ENCODE results near the gene ALK. TPM values are rescaled to one million over a fixed set of nuclear protein-coding genes. Genes with fewer than 3 reads are reported as not detected.

The ALK gene
- total and polyA plus RNA-seq, 2 donors (not counting 1 experiment from before 2014, with no cell fraction given) = not detected

DNA sequence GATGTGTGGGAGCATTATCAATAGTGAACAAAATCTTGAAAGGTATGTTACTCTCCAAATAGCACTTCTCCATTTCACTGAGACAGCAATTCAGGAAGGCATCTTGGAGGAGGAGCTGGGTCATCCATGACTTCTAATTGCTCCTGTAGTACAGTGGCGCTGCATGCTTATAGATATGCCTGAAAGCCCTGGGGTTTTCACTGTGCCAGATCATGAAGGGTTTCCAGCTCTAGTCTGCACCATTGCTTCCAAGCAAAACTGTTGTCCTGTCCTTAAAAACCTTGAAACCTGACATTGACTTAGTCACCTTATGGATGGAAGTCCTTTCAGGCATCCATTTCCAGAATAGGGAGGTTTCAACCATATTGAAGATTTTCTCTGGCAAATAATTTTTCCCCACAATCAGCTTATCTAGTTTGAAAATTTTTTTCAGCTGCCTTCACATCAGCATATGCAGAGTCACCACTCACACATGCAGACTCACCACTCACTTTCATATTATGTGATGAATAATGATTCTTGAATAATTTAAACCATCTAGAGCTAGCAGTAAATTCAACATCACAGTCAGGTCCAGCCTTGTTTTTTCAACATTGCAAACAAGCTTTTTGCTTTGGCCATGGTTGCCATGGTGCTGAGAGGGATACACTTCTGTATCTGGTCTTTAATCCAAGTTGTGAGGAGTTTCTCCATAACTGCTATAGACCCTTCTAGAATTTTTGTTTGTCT is 509.0 kb downstream of the ALK start:
- no peaks in the 10 kb centered on the region for H3K36me3 ChIP-seq (replicated peaks in 1 of 2; ENCODE audit: control extremely low read depth in 1 of 2, control insufficient read depth in 1 of 2, extremely low read depth in 1 of 2, insufficient read depth in 2 of 2, low read length in 1 of 2)
- ChIA-PET CTCF (no interaction called here), POLR2A (no interaction called here)
- intact Hi-C loops (cut with micrococcal nuclease) = no loop called here
- no peaks in the 10 kb centered on the region for H3K27me3 ChIP-seq (replicated peaks in 1 of 4; ENCODE audit: control extremely low read depth in 1 of 4, control insufficient read depth in 3 of 4, insufficient read depth in 4 of 4, low read length in 3 of 4)
- WGBS (ENCODE audit: insufficient coverage) = 100% methylated on average over 1 of the region's 1 CpG
- H3K9me3 Mint-ChIP-seq (ENCODE audit: insufficient read depth) = no peaks in the 10 kb centered on the region
- no peaks in the 10 kb centered on the region for H3K4me1 Mint-ChIP-seq
- peaks cover 9% of the 10 kb centered on the region for H3K27me3 Mint-ChIP-seq
- no peak for ATAC-seq (ENCODE audit: low read depth)
- H3K4me2 ChIP-seq (replicated peaks; ENCODE audit: low read depth, low read length, poor library complexity, severe bottlenecking) = no peak overlapping the region
- peaks cover 0 to 2% (median 0%) of the 10 kb centered on the region in 3 donors for H3K9me3 ChIP-seq (ENCODE audit: control extremely low read depth in 1 of 3, control insufficient read depth in 2 of 3, insufficient read depth in 1 of 3, low read length in 2 of 3)
- no peak overlapping the region for H3K4me3 Mint-ChIP-seq
- no peaks in the 10 kb centered on the region for H3K4me1 ChIP-seq (ENCODE audit: control insufficient read depth in 2 of 2, insufficient read depth in 2 of 2, low read length in 2 of 2)
- H2AFZ ChIP-seq (ENCODE audit: insufficient read depth, low read depth, low read length, poor library complexity, severe bottlenecking) = no peak overlapping the region
- no peak overlapping the region for H3K27ac ChIP-seq (ENCODE audit: low read length in 2 of 2)
- H4K20me1 ChIP-seq (ENCODE audit: control insufficient read depth, insufficient read depth, low read length, poor library complexity, severe bottlenecking) = no peaks in the 10 kb centered on the region
- no peaks in the 10 kb centered on the region for H3K79me2 ChIP-seq (ENCODE audit: control insufficient read depth, insufficient read depth, low read length)
- TF ChIP-seq EZH2 (IDR thresholded peaks at IDR 0.05; ENCODE audit: borderline replicate concordance, insufficient read depth, low read depth, low read length, poor library complexity, severe bottlenecking) = no peak
- TF ChIP-seq, protein P1, sequence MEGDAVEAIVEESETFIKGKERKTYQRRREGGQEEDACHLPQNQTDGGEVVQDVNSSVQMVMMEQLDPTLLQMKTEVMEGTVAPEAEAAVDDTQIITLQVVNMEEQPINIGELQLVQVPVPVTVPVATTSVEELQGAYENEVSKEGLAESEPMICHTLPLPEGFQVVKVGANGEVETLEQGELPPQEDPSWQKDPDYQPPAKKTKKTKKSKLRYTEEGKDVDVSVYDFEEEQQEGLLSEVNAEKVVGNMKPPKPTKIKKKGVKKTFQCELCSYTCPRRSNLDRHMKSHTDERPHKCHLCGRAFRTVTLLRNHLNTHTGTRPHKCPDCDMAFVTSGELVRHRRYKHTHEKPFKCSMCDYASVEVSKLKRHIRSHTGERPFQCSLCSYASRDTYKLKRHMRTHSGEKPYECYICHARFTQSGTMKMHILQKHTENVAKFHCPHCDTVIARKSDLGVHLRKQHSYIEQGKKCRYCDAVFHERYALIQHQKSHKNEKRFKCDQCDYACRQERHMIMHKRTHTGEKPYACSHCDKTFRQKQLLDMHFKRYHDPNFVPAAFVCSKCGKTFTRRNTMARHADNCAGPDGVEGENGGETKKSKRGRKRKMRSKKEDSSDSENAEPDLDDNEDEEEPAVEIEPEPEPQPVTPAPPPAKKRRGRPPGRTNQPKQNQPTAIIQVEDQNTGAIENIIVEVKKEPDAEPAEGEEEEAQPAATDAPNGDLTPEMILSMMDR (IDR thresholded peaks at IDR 0.05) = no peak
- no peak overlapping the region for H3K27ac Mint-ChIP-seq
- H3K9ac ChIP-seq (ENCODE audit: low read length) = no peak overlapping the region
- no peak for DNase-seq
- no peak overlapping the region for H3K4me3 ChIP-seq (ENCODE audit: control extremely low read depth in 1 of 5, extremely low read depth in 1 of 5, insufficient read depth in 1 of 5, low read depth in 2 of 5, low read length in 4 of 5)

DNA sequence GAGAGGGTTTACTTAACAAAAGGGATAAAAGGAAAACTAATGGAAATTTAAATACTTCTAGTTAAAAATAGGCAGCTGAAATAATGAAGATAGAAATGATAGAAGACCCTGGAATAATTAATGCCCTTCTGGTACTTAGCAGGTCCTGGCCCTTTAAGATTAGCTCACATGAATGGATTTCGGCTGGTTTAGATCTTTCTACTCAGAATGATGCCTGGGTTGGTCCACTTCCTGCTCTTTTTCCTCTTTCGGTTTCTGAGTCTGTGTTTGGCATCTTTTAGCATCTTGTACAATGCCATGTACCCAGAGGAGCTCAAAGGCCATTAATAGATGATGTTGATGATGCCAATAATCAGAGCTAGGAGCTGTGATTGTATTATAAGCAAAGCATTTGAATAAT is 515.7 kb downstream of the ALK start:
- CTCF ChIA-PET = no interaction called here
- TF ChIP-seq EZH2 (IDR thresholded peaks at IDR 0.05; ENCODE audit: borderline replicate concordance, insufficient read depth, low read depth, low read length, poor library complexity, severe bottlenecking) = no peak
- TF ChIP-seq, protein P1 (IDR thresholded peaks at IDR 0.05) = no peak
- intact Hi-C loops (cut with micrococcal nuclease) = no loop called here

More for the DNA sequence above, 515.7 kb downstream of the ALK start:
- DNase-seq = no peak
- H3K79me2 ChIP-seq (ENCODE audit: control insufficient read depth, insufficient read depth, low read length) = no peaks in the 10 kb centered on the region
- no peaks in the 10 kb centered on the region for H3K36me3 ChIP-seq (replicated peaks in 1 of 2; ENCODE audit: control extremely low read depth in 1 of 2, control insufficient read depth in 1 of 2, extremely low read depth in 1 of 2, insufficient read depth in 2 of 2, low read length in 1 of 2)
- H3K9me3 ChIP-seq (ENCODE audit: control extremely low read depth in 1 of 3, control insufficient read depth in 2 of 3, insufficient read depth in 1 of 3, low read length in 2 of 3) = no peaks in the 10 kb centered on the region
- no peak overlapping the region for H3K9ac ChIP-seq (ENCODE audit: low read length)
- POLR2A ChIA-PET = no interaction called here
- Mint-ChIP-seq H3K9me3 (ENCODE audit: insufficient read depth) (no peaks in the 10 kb centered on the region), H3K4me3 (no peak overlapping the region), H3K4me1 (peaks cover 3% of the 10 kb centered on the region), H3K27ac (no peak overlapping the region), H3K27me3 (peaks cover 25% of the 10 kb centered on the region)
- no peaks in the 10 kb centered on the region for H4K20me1 ChIP-seq (ENCODE audit: control insufficient read depth, insufficient read depth, low read length, poor library complexity, severe bottlenecking)
- no peak overlapping the region for H3K27ac ChIP-seq (ENCODE audit: low read length in 2 of 2)
- no peak overlapping the region for H2AFZ ChIP-seq (ENCODE audit: insufficient read depth, low read depth, low read length, poor library complexity, severe bottlenecking)
- no peaks in the 10 kb centered on the region for H3K27me3 ChIP-seq (replicated peaks in 1 of 4; ENCODE audit: control extremely low read depth in 1 of 4, control insufficient read depth in 3 of 4, insufficient read depth in 4 of 4, low read length in 3 of 4)
- 40% methylated on average over 1 of the region's 2 CpGs for WGBS (ENCODE audit: insufficient coverage)
- no peak for ATAC-seq (ENCODE audit: low read depth)
- H3K4me1 ChIP-seq (ENCODE audit: control insufficient read depth in 2 of 2, insufficient read depth in 2 of 2, low read length in 2 of 2) = no peaks in the 10 kb centered on the region
- H3K4me2 ChIP-seq (replicated peaks; ENCODE audit: low read depth, low read length, poor library complexity, severe bottlenecking) = no peak overlapping the region
- no peak overlapping the region for H3K4me3 ChIP-seq (ENCODE audit: control extremely low read depth in 1 of 5, extremely low read depth in 1 of 5, insufficient read depth in 1 of 5, low read depth in 2 of 5, low read length in 4 of 5)
